ENCODE results near the gene RPE.

Gene RPE

GRCh38 chr2:210002158-210003157 lies at the start of gene RPE:
TSS of gene RPE (plus strand) at chr2:210002638. CDS start at chr2:210002662, 24 bp downstream.
- DNase-seq, result peak; percentile 94

GRCh38 chr2:209956271-209956670 lies 46.2 kb upstream of the RPE start:
- DNase-seq, result no peak

DNA sequence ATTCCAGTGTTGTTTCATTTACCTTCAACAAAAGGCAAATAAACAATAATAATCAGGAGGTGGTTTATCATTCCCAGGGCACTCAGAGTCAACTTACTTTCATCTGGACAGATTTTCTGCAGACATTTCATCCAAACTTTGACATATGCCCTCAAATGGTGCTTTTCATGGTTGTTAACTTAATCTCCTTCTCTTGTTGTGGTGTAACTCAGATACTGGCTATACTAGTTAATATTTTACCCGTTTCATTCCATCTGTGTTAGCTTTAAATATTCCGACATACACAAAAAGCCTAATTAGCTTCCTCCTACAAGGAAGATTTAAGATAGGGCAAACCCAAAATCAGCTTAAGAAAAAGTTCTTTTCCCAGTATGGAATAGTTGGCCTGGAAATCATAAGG lies 44.4 kb upstream of the RPE start:
- no peak for DNase-seq

- no peak for DNase-seq
Measured at GRCh38 chr2:209960045-209960444, 42.4 kb upstream of the RPE start.

DNA sequence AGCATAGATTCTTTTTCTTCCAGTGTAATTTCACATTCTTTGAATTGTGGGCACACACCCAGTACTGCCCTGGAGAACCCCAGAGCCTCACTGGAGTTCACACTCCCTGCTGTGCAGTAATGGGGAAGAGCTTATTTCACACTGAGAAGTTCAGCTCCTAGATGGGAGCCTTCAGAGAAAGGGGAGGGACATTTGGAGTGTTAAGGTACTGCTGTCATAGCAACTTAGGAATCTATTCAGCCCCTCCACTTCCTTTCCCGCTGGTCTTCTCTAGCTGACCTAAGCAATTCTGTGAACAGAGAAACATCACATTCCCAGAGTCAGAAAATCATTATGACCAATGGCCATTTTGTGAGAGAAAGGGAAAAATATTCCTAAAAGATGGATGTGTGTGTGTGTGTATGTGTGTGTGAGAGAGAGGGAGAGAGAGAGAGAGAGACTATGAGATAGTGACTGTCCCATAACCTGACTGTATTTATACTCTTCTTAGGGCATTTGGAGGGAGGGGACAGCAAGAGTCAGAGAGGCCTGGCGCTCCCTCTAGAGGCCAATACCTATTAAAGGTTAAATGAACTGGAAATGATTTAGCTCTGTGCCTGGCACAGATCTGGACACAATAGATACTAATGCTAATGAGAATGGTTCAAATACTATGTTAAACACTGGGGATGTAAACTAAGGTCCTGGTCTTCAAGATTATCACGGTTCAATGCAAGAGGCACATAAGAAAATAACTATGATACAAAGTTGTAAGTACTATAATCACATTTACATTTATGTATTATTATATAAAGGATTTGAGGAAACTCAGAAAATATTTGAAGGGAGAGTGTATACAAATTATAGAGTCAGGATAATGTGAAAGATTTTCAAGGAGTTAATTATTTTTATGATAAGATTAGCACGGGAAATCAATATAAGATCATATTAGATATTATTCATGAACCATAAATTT lies 41.5 kb upstream of the RPE start:
- peak; percentile 48 for DNase-seq

DNA sequence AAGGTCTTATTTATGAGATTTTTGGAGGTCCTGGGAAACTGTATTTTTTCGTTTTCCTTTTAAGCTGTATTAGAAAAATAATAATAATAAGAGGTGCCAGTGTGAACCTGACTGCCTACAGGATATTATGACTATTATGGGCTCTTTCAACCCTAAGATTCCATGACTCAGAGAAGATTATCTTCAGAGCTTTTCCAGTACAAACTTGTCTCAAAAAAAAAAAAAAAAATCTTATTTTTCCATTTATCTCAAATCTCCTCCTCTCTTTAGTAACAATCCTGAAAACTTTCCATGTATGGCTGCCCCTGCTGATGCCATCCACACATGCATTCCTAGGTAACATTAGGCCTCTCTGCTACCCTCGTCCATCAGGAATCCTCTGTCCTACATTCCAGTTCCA lies 36.7 kb upstream of the RPE start:
- DNase-seq, result no peak

- DNase-seq, result no peak
Measured at GRCh38 chr2:209969692-209970091, 32.7 kb upstream of the RPE start.

DNA sequence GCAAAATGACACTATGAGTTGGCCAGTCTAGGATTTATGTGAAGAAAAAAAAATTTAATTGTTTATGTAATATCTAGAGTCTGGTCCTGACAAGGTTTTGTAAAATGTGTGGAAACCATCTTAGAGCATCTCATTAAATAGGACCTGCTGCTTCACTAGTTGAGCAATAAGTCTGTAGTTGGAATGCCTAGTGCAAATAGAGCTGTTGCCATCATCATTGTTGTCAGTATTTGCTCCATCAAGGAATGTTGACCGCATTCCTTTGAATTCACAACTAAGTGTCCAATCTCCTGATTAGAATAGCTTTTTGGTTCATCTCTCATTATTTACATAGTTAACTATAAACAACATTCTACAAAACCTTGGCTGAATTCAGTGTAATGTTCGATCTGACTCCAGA lies 32.2 kb upstream of the RPE start:
- DNase-seq, result no peak

- DNase-seq, result no peak
Measured at GRCh38 chr2:209970711-209971110, 31.7 kb upstream of the RPE start.

GRCh38 chr2:209973328-209973727 lies 29.1 kb upstream of the RPE start:
- no peak for DNase-seq

DNA sequence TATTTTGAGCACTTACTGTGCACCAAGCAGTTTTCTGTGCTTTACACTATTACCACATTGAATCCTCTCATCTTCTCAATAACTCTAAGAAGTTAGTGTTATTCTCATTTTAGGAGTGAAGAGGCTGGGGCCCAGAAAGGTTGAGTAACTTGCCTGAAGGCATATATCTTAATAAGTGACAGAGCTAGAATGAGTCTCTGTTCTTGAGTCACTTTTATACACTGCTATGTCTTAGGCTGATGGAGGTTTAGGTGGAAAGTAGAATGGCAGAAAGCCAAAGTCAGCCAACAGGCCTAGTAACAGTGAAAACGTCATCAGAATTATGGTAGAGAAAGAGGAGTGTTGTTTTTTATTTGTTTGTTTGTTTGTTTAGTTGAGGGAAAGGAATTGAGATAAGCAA lies 27.9 kb upstream of the RPE start:
- DNase-seq, result peak; percentile 2

DNA sequence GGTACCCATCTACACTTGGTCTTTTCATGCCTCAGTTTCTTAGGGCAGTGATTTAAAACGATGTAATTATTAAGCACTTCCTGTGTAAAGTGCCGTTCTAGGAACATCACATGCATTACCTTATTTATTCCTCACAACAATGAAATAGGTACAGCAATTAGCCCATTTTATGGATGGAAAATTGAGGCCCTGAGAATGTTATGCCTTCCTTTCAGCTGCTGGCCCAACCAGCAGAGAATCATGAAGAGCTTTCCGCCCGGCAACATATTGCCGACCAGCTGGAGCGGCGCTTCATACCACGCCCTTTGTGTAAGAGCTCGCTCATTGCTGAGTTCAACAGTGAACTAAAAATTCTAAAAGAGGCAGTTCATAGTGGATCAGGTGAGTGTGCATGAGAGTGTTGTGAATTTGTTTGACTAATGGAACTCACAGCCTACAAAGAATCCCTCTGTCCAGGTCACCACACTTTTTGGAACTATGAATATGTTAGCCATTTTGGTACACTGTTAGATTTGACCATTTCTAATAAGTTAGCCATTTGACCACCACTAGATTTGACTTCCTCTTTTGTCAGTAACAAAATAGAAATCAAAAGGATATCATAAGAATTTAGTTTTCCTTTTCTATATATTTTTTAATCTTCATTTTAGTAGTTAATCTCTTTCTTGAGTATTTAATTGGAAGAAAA lies 25.6 kb upstream of the RPE start:
- DNase-seq, result no peak

DNA sequence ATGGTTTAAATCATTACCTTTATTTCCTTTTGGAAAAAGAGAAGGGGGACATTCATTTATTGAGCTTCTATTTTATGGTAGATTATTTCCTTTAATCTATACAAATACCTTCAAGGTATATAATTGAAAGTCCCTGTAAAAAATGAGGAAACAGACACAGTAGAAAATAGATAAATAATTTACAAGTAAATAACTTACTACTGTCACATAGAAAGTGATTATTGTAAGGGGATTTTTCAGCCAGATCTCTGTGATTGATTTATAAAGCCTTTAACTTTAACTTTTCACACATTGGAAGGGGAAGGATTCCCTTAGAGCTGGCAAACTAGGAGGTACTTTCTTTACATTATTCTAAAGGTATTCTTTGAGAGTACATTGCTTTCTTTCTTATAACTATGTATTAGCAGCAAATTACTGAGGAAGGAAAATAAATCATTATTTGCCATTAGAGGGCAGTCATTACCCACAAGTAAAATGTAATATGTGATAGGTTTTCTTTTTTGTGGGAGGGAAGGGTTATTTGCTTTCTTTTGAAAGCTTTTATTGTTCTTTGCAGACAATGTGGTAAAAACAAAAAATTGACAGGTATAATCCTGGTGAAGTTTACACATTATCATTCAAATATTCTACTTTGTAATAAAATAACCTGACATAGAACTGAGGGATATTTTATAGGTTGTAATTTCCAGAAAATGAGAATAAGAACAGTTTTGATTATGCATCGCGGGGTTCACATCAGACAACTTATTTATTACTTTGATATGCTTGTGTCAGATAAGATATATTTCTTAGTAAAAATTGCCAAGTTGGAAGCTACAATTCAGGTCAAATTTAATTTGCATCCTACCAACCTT lies 24.8 kb upstream of the RPE start:
- DNase-seq, result peak; percentile 32

GRCh38 chr2:209984291-209984690 lies 18.1 kb upstream of the RPE start:
- DNase-seq, result no peak

GRCh38 chr2:209985874-209986273 lies 16.6 kb upstream of the RPE start:
- DNase-seq, result no peak

GRCh38 chr2:209986415-209986814 lies 16.0 kb upstream of the RPE start:
- no peak for DNase-seq

GRCh38 chr2:209988010-209988409 lies 14.4 kb upstream of the RPE start:
- DNase-seq, result no peak

DNA sequence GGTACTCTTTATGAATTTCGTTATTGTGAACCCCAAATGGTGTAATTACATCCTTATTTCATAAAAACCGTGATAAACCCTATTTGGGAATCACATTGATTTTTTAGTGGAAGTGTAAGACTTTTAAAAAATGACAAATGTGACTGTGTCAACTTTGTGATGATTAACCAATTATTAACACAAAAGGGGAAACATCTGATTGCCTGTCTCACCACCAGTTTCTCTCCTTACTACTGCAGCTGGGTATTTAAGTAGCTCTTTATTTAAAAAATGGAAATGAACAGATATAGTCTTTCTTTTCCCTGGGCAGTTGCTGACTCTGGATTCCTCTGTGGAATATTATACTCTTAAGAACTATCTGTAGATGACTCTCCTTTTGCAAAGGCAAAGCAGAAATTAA lies 11.6 kb upstream of the RPE start:
- DNase-seq, result no peak

DNA sequence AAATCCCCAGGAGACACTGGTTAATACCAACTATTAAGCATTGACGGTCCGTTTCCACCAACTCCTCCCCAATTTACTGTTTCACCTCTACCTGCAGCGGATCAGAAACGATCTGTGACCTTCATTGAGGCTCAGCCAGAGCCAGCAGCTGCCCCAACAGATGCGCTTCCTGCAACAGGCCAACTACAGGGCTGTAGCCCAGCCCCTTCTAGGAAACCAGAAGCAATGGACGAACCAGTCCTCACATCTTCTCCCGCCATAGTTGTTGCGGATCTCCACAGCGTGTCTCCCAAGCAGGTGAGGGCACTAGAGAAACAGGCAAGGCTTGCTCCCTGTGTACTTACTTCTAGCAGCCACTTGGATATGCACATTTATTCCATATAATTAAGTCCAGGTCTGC lies 8.5 kb upstream of the RPE start:
- DNase-seq, result no peak

GRCh38 chr2:209998596-209998995 lies 3.8 kb upstream of the RPE start:
- DNase-seq, result no peak

DNA sequence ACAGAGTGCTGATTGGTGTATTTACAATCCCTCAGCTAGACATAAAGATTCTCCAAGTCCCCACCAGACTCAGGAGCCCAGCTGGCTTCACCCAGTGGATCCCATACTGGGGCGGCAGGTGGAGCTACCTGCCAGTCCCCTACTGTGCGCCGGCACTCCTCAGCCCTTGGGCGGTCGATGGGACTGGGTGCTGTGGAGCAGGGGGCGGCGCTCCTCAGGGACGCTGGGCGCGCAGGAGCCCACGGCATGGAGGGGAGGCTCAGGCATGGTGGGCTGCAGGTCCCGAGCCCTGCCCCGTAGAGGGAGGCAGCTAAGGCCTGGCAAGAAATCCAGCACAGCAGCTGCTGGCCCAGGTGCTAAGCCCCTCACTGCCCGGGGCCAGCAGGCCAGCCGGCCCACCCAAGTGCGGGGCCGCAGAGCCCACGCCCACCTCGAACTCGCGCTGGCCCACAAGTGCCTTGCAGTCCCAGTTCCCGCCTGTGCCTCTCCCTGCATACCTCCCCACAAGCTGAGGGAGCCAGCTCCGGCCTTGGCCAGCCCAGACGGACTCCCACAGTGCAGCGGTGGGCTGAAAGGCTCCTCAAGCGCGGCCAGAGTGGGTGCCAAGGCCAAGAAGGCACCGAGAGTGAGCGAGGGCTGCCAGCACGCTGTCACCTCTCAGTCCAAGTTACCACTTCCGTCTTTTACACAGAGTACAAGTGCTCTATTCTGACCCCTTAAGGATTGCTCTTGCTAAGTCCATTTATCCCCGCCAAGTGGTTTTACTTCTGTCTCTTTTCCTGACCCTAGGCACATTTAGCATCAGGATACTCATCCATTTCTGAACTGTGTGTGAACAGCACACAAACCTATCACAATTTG lies 1.7 kb upstream of the RPE start:
- DNase-seq, result no peak

Measured in EL (cell line).